Right atrium auricular region (tissue), 2 donors: ENCODE data around the gene SYK. TPM values are rescaled to one million over a fixed set of nuclear protein-coding genes. Genes with fewer than 3 reads are reported as not detected.

ENCODE experiments used
- DNase-seq: peaks from one replicate; pipeline ENCODE4 v3.0.0-alpha.2; 2019; ENCODE audit warnings: low spot score
- H3K27ac ChIP-seq, 2 donors: fragments of 200-600 bp; sonication (generic); 1 replicate in 1 of 2; 2 replicates in 1 of 2; pipeline ENCODE4 v1.5.1; 2016 to 2019
- H3K27me3 ChIP-seq, 2 donors: fragments of 200-600 bp; sonication (generic); one replicate each; pipeline versions ENCODE4 v1.5.1 to v1.6.0; 2017 to 2019
- H3K36me3 ChIP-seq: fragments of 200-600 bp; sonication (generic); one replicate; pipeline ENCODE4 v1.5.1; 2016
- H3K4me1 ChIP-seq, 2 donors: fragments of 200-600 bp; sonication (generic); one replicate each; pipeline versions ENCODE4 v1.5.1 to v1.6.0; 2017 to 2019
- H3K4me3 ChIP-seq, 2 donors: fragments of 200-600 bp; sonication (generic); 1 replicate in 1 of 2; 2 replicates in 1 of 2; pipeline ENCODE4 v1.5.1; 2017 to 2019; ENCODE audit warnings: mild to moderate bottlenecking in 1 of 2, moderate library complexity in 1 of 2
- H3K9me3 ChIP-seq, 2 donors: fragments of 200-600 bp; sonication (generic); one replicate each; pipeline ENCODE4 v1.5.1; 2019
- CTCF ChIP-seq, 2 donors: fragments of 200-600 bp; sonication (generic); IDR thresholded peaks; one replicate each; pipeline ENCODE4 v1.5.1; 2019; ENCODE audit warnings: antibody characterized with exemption in 2 of 2
- total RNA-seq, 2 donors: library from RNA; depleted of rRNA; stranded (reverse); fragments of >200 nt; gene quantifications; one replicate each; pipeline ENCODE4 v1.1.0, GENCODE V29; 2016

The SYK gene
- total RNA-seq, 2 donors from 2014 or later: 3.4 to 6.3 TPM

GRCh38 chr9:90808398-90808797 lies 6.8 kb downstream of the SYK start:
- H3K27me3 ChIP-seq: no peaks in the 10 kb centered on the region
- no peak overlapping the region for H3K4me3 ChIP-seq
- H3K36me3 ChIP-seq: no peaks in the 10 kb centered on the region
- no peak overlapping the region for H3K27ac ChIP-seq
- DNase-seq: no peak
- H3K4me1 ChIP-seq: no peaks in the 10 kb centered on the region
- no peak for TF ChIP-seq CTCF (IDR thresholded peaks at IDR 0.05)
- no peaks in the 10 kb centered on the region for H3K9me3 ChIP-seq

- Histone ChIP-seq H3K4me1 (no peaks in the 10 kb centered on the region), H3K36me3 (no peaks in the 10 kb centered on the region), H3K9me3 (no peaks in the 10 kb centered on the region), H3K27me3 (no peaks in the 10 kb centered on the region), H3K4me3 (no peak overlapping the region), H3K27ac (no peak overlapping the region)
- no peak for TF ChIP-seq CTCF (IDR thresholded peaks at IDR 0.05)
- DNase-seq: no peak
Measured at GRCh38 chr9:90808890-90809685, 7.5 kb downstream of the SYK start.

GRCh38 chr9:90810691-90811090 lies 9.1 kb downstream of the SYK start:
- Histone ChIP-seq H3K4me3 (no peak overlapping the region), H3K36me3 (no peaks in the 10 kb centered on the region), H3K27me3 (no peaks in the 10 kb centered on the region), H3K4me1 (no peaks in the 10 kb centered on the region), H3K27ac (no peak overlapping the region), H3K9me3 (no peaks in the 10 kb centered on the region)
- TF ChIP-seq CTCF (IDR thresholded peaks at IDR 0.05): no peak
- no peak for DNase-seq

- Histone ChIP-seq H3K27ac (no peak overlapping the region), H3K4me3 (no peak overlapping the region), H3K27me3 (no peaks in the 10 kb centered on the region), H3K36me3 (no peaks in the 10 kb centered on the region), H3K9me3 (peaks cover 0 to 6% of the 10 kb centered on the region in 2 donors), H3K4me1 (no peaks in the 10 kb centered on the region)
- TF ChIP-seq CTCF (IDR thresholded peaks at IDR 0.05): no peak
- DNase-seq: peak; percentile 26
Measured at GRCh38 chr9:90813046-90813445, 11.4 kb downstream of the SYK start.

GRCh38 chr9:90813523-90813922 lies 11.9 kb downstream of the SYK start:
- Histone ChIP-seq H3K4me1 (no peaks in the 10 kb centered on the region), H3K9me3 (peaks cover 0 to 6% of the 10 kb centered on the region in 2 donors), H3K36me3 (no peaks in the 10 kb centered on the region), H3K27ac (no peak overlapping the region), H3K4me3 (no peak overlapping the region), H3K27me3 (no peaks in the 10 kb centered on the region)
- DNase-seq: no peak
- TF ChIP-seq CTCF (IDR thresholded peaks at IDR 0.05): no peak

- Histone ChIP-seq H3K4me3 (no peak overlapping the region), H3K27ac (no peak overlapping the region), H3K36me3 (no peaks in the 10 kb centered on the region), H3K27me3 (no peaks in the 10 kb centered on the region), H3K4me1 (no peaks in the 10 kb centered on the region), H3K9me3 (peaks cover 0 to 6% of the 10 kb centered on the region in 2 donors)
- DNase-seq: no peak
- TF ChIP-seq CTCF (IDR thresholded peaks at IDR 0.05): no peak
Measured at GRCh38 chr9:90814355-90814754, 12.7 kb downstream of the SYK start.
